ENCODE data around the gene CNTNAP2.
"Not testable (repeated sequence)": the region's sequence is repeated elsewhere in the genome, so short reads cannot be mapped to it uniquely, and the experiment has no call there.

Gene CNTNAP2

DNA sequence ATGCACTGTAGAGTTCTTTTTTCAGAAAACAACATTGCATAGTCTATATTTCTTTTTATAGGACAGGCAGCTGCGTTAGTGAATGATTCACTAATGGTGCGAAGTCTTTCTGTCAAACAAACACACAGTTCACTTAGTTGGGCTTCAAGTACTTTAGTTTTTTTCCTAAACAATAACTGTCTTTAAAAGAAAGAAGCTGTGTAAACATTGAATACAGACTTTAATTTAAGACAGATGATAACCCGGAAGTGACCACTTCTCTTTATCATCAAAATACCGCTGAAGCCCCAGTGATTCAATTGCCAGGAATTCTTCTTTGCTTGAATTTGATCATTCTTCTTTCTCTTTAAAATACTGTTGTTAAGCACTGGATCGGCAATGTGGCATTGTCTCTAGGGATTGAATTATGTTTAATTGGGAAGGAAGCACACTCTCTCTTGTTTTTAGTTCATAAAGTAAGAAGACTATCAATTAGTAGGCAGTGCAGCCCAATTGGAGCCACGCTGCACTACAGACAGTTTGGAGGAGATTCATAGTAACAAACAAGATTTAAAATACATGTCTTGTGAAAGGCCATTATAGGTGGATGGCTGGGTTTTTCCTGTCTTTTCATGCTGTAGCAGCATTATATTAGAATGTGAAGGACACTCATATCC lies 30.4 kb downstream of the CNTNAP2 start:
- DNase-seq (ENCODE audit: low read depth in 2 of 2) = no peak

DNA sequence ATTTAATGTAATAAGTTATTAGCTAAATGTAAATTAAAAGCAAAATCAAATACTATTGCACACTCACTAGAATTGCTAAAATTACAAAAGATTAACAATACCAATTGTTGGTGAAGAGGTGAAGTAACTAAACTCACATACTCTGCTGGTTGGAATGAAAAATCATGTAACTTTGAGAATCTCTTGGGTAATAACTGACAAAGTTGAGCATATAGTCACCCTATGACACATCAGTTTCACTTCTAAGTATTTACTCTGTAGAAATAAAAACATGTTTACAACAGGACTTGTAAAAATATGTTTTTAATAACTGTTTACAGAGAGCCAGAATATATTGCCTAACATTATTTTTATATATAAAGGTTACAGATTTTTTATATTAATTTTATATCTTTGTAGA lies 33.6 kb downstream of the CNTNAP2 start:
- no peak for DNase-seq (ENCODE audit: low read depth in 2 of 2)

- no peak for DNase-seq (ENCODE audit: low read depth in 2 of 2)
Observed at GRCh38 chr7:146172112-146172511, 55.5 kb downstream of the CNTNAP2 start.

DNA sequence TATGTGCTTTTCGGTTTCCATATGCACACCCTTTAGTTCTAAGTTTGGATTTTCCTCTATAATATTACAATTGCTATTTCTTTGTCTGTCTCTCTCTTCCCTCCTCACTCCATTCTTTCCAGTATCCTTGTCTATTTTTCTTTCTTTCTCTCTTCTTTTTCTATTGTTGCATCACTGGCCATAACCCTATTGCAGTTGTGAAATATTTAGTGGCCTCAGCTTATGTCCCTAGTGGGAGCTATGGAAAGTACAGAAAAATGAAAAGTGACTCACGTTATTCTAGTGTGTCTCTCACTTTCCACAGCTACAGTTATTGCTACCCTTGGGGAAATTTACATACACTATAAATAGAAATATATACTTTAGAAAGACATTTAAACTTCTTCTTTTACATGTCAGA lies 59.1 kb downstream of the CNTNAP2 start:
- DNase-seq (ENCODE audit: low read depth in 2 of 2) = no peak

DNA sequence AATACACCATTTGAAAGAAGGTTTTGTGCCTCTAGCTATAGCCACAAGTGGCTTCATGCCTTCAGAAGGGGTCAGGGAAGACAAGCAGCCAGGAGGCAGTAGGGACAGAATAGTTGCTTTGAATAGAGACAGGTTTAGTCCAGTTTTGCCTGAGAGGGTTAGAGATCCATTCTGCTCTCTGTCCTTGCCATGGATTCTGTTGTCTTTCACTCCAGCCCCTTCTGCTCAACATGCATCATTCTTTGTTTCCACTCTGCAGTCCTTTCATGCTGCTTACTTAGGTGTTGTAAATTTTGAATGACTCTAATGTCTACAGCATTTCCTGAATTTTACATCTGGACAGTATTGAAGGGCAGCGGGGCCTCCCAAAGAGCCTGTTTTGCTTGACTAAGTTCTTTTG lies 60.3 kb downstream of the CNTNAP2 start:
- no peak for DNase-seq (ENCODE audit: low read depth in 2 of 2)

DNA sequence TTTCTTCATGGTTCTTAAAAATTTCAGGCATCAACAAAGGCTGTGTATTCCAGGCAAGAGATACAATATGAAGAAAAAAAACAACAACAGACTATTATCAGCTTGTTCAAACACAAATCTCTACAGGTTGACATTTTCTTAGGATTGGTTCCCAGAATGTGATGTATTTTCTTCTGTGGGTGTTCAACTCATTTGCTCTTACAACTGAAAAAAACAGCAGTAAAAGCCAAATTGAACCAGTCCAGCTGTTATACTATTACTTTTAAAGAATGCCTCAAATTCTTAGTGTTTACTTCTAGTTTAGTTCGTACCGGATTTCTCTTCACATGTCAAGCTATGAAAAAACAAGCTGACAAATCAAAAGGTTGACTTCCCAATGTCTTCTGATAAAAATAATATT lies 60.7 kb downstream of the CNTNAP2 start:
- DNase-seq (ENCODE audit: low read depth in 2 of 2) = no peak

GRCh38 chr7:146185844-146186243 lies 69.2 kb downstream of the CNTNAP2 start:
- DNase-seq (ENCODE audit: low read depth in 2 of 2) = no peak

GRCh38 chr7:146191428-146191827 lies 74.8 kb downstream of the CNTNAP2 start:
- DNase-seq (ENCODE audit: low read depth in 2 of 2) = not testable (repeated sequence)

- DNase-seq (ENCODE audit: low read depth in 2 of 2) = no peak
Observed at GRCh38 chr7:146201945-146202344, 85.3 kb downstream of the CNTNAP2 start.

DNA sequence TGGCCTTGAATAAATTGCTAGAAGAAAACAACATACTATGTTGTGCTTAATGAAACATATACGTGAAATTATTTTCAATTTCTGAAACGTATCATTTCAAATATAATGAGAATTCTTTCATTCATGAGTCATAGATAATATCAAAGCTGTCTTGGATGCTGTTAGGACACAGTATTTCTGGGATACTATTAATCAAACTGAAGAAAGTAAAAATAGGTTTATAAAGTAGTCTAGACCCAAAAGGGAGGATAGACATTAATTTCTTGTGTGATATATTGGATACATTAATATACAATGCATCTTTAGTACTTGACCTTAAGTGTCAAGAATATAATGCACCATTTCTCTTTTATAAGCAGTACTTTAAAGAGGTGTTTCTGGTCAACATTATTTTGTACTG lies 89.7 kb downstream of the CNTNAP2 start:
- no peak for DNase-seq (ENCODE audit: low read depth in 2 of 2)

- DNase-seq (ENCODE audit: low read depth in 2 of 2) = no peak
Observed at GRCh38 chr7:146208492-146208891, 91.9 kb downstream of the CNTNAP2 start.

- DNase-seq (ENCODE audit: low read depth in 2 of 2) = no peak
Observed at GRCh38 chr7:146214842-146215241, 98.2 kb downstream of the CNTNAP2 start.

DNA sequence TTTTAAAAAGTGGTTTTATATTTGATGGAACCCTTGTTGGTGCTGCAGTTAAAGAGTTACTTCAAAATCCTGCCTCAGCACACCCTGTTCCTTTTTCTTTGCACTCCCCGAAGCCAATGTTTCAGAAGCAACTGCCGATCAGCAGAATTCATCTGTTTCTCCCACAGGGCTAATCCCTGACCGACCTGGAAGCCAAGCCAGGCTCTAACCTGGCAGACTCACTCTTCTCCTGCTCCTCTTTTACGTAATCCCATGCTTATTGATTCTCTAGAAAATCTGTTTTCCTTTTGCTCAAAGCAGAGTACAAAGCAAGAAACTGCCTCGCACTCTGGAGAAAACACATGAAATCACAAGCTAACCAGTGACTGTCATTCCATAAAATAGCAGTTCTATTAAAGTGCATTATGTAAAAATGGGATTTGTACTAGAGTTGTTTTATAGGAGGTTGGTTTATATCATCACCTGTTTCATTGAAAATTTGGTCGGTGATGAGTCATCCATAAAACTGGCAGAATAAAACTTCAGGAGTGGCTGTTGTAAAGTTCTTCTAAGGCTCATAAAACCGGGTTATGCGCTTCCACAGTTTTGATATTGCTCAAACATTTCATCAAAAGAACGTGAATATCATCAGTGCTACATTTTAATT lies 99.9 kb downstream of the CNTNAP2 start:
- DNase-seq (ENCODE audit: low read depth in 2 of 2) = no peak

GRCh38 chr7:146223851-146224250 lies 107.2 kb downstream of the CNTNAP2 start:
- no peak for DNase-seq (ENCODE audit: low read depth in 2 of 2)

DNA sequence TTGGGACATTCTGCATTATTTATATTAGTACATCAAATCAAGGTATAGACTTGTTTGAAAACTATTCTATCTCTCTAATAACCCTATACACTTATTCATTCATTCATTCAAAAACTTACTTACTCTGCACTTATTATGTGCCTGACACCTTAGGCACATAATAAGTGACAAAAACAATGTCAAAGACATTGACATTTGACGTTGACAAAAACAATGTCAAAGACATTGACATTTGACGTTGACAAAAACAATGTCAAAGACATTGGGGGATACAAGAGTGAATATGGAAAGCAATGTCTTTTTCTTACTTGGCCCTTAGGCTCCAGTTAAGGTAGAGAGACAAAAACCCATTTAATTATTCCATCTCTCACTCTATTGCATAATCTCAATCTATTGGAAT lies 116.0 kb downstream of the CNTNAP2 start:
- no peak for DNase-seq (ENCODE audit: low read depth in 2 of 2)

- no peak for DNase-seq (ENCODE audit: low read depth in 2 of 2)
Observed at GRCh38 chr7:146235195-146235594, 118.6 kb downstream of the CNTNAP2 start.

DNA sequence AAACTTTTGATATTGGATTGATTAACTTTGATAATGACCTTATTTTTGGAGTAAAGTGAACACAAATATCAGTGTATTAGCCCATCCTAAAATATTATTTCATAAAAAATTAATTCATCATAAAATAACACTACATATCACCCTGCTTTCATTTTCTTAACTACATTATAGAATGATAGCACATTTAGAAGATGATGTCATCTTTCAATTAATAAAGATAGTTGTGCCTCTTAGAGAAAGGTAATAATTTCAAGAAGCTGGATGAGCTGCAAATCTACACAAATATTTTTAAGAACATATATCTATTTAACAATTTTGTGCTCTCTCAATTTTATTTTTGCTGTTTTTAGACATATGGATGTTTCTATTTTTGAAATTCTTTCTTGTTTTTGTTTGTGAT lies 126.1 kb downstream of the CNTNAP2 start:
- DNase-seq (ENCODE audit: low read depth in 2 of 2) = no peak

DNA sequence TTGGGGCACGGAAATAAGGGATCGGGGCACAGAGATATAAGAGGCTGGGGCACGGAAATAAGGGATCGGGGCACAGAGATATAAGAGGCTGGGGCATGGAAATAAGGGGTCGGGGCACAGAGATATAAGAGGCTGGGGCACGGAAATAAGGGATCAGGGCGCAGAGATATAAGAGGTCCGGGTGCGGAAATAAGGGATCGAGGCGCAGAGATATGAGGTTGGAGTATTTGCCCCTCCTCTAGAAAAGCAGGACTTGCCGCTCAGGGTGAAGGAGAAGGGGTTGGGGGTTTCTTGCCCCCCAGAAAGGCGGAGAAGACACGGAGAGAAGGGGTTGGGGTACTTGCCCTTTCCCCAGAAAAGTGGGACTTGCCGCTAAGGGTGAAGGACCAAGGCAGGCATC lies 131.4 kb downstream of the CNTNAP2 start:
- DNase-seq (ENCODE audit: low read depth in 2 of 2) = not testable (repeated sequence)

DNA sequence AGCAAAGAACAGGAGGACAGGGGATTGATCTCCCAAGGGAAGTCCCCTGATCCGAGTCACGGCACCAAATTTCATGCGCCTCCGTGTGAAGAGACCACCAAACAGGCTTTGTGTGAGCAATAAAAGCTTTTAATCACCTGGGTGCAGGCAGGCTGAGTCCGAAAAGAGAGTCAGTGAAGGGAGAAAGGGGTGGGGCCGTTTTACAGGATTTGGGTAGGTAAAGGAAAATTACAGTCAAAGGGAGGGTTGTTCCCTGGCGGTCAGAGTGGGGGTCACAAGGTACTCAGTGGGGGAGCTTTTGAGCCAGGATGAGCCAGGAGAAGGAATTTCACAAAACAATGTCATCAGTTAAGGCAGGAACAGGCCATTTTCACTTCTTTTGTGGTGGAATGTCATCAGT lies 132.1 kb downstream of the CNTNAP2 start:
- not testable (repeated sequence) for DNase-seq (ENCODE audit: low read depth in 2 of 2)

DNA sequence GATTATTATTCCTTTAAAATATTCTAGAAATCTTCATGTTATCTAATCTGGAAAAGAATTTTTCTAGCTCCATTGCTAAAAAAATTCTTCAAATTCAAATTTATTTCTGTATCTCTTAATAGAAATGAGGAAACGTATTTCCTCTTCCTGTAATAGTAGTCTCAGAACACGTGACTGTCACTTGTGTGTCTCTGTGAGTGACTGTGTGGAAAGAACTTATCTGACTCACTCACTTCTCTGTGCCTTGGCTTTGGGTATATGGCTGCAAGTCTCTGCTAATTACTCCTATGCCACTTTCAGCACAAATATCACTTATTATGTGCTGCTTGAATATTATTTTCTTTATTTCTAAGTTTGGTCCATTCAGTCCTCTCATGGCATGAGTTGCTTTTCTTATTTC lies 132.7 kb downstream of the CNTNAP2 start:
- no peak for DNase-seq (ENCODE audit: low read depth in 2 of 2)

GRCh38 chr7:146255609-146256008 lies 139.0 kb downstream of the CNTNAP2 start:
- no peak for DNase-seq (ENCODE audit: low read depth in 2 of 2)

DNA sequence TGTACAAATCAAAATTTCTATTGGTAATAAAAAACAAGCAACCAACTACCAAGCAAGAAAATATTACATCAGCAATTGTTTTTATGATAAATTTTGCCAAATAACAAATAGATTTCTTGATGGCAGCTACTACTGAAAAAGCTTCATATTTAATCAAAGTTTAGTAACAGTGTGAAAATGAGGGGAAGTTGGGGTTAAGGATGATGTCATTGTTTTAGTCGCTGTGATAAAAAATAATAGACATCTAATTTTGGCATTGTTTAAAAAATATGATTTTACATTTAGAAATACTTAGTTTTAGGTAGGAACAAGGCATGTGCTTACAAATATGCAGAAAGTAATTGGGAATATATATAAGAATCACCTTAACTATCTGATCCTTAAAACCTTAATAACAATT lies 145.9 kb downstream of the CNTNAP2 start:
- no peak for DNase-seq (ENCODE audit: low read depth in 2 of 2)

DNA sequence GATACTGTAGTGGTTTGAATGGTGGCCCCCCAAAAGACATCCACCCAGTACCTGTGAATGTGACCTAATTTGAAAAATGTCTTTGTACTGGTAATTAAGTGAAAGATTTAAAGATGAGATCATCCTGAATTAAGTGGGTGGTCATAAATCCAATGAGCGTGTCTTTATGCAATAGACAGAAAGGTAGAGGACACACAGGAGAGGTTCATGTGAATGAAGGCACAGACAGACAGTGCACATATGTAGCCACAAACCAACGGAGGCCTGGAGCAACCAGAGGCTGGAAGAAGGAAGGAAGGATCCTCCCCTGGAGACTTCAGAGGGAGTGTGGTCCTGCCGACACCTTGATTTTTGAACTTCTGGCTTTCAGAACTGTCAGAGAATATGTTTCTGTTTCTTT lies 160.3 kb downstream of the CNTNAP2 start:
- DNase-seq (ENCODE audit: low read depth in 2 of 2) = no peak

DNA sequence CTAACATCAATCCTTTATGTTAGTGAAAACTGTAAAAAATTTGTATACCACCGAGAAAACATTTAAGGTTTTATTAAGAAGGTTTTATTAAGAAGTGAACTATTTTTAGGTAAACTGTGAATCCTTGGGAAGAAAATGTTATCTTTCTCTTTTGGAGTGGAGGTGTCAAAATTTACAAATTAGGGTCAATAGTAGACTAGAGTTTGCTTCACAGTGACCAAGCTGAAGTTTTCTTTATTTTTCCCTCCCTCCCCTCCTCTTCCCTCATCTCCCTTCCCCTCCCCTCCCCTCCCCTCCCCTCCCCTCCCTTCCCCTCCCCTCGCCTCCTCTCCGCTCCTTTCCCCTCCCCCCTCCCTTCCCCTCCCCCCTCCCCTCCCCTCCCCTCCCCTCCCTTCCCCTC lies 168.8 kb downstream of the CNTNAP2 start:
- DNase-seq (ENCODE audit: low read depth in 2 of 2) = no peak

Data from activated CD4-positive, alpha-beta T cell treated with anti-CD3 and anti-CD28 coated beads for 24 hours (primary cell).